Measurements from ENCODE around the gene TMC6. TPM values are rescaled to one million over a fixed set of nuclear protein-coding genes. Genes with fewer than 3 reads are reported as not detected.

Gene TMC6
- total RNA-seq, 1 donor from 2014 or later = 19.6 TPM

DNA sequence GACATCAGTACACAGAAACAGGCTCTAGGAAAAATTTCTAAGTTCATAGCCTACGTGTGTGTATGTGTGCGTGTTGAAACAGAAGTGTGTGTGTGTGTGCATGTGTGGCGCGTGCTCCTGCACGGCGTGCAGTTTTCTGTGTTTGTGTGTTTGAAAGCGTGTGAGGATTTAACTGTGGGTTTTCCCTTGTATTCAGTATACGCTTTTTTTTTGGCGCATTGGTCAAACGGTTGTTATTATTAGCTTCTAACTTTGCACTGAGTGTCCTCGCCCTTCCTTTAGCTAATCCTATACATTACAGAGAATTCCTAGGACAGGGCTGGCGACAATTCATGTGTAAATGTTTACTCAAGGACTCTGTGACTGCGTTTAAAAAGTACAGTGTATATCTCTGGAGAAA is 23.0 kb downstream of the TMC6 start:
- H3K4me3 Mint-ChIP-seq (ENCODE audit: unreplicated experiment) = no peak overlapping the region
- no peaks in the 10 kb centered on the region for H3K27me3 Mint-ChIP-seq (ENCODE audit: low read depth)
- DNase-seq (ENCODE audit: low spot score) = no peak
- TF ChIP-seq, protein P1, sequence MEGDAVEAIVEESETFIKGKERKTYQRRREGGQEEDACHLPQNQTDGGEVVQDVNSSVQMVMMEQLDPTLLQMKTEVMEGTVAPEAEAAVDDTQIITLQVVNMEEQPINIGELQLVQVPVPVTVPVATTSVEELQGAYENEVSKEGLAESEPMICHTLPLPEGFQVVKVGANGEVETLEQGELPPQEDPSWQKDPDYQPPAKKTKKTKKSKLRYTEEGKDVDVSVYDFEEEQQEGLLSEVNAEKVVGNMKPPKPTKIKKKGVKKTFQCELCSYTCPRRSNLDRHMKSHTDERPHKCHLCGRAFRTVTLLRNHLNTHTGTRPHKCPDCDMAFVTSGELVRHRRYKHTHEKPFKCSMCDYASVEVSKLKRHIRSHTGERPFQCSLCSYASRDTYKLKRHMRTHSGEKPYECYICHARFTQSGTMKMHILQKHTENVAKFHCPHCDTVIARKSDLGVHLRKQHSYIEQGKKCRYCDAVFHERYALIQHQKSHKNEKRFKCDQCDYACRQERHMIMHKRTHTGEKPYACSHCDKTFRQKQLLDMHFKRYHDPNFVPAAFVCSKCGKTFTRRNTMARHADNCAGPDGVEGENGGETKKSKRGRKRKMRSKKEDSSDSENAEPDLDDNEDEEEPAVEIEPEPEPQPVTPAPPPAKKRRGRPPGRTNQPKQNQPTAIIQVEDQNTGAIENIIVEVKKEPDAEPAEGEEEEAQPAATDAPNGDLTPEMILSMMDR (IDR thresholded peaks at IDR 0.05) = no peak
- peaks cover 19% of the 10 kb centered on the region for H3K36me3 Mint-ChIP-seq (ENCODE audit: low read depth)
- peaks cover 12% of the 10 kb centered on the region for H3K4me1 Mint-ChIP-seq (ENCODE audit: low read depth)
- no peak overlapping the region for H3K27ac Mint-ChIP-seq (ENCODE audit: unreplicated experiment)
- peaks cover 9% of the 10 kb centered on the region for H3K9me3 Mint-ChIP-seq (ENCODE audit: low read depth)

DNA sequence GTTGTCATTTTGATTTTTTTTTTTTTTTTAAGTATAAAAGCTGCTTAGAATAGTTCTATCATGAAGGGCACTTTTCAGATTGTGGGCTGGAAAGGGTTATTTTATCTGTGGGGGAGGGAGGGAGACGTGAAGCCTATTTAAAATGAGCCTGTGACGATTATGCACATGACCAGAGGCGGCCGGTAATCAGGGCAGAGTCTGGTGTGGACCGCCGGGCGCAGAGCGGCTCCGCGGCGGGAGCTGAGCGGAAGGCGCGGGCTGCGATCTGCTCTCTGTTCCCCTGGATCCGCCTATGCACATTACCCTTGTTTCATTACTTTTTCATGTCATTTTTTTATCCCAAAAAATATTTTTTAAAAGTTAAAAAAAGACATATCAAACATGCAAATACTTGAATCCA is 23.5 kb downstream of the TMC6 start:
- no peak overlapping the region for H3K27ac Mint-ChIP-seq (ENCODE audit: unreplicated experiment)

DNA sequence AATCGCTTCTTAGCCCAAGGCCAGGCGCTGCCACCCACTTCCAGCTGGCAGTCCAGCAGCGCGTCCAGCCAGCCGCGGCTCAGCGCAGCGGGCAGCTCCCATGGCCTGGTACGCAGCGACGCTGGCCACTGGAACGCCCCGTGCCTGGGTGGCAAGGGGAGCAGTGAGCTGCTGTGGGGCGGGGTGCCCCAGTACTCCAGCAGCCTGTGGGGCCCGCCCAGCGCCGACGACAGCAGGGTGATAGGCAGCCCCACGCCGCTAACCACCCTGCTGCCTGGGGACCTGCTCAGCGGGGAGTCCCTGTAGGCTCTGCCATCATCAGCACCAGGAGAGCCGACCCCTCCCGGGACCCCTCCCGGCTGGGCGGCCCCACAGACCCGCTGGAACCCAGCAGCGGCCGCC is 24.0 kb downstream of the TMC6 start:
- Mint-ChIP-seq H3K4me1 (ENCODE audit: low read depth) (peaks cover 6% of the 10 kb centered on the region), H3K36me3 (ENCODE audit: low read depth) (peaks cover 26% of the 10 kb centered on the region), H3K27me3 (ENCODE audit: low read depth) (no peaks in the 10 kb centered on the region), H3K27ac (ENCODE audit: unreplicated experiment) (no peak overlapping the region), H3K9me3 (ENCODE audit: low read depth) (peaks cover 9% of the 10 kb centered on the region), H3K4me3 (ENCODE audit: unreplicated experiment) (no peak overlapping the region)
- TF ChIP-seq, protein P1 (IDR thresholded peaks at IDR 0.05) = no peak
- DNase-seq (ENCODE audit: low spot score) = peak; percentile 85

More for the DNA sequence above, 23.5 kb downstream of the TMC6 start:
- H3K36me3 Mint-ChIP-seq (ENCODE audit: low read depth) = peaks cover 21% of the 10 kb centered on the region
- peaks cover 7% of the 10 kb centered on the region for H3K4me1 Mint-ChIP-seq (ENCODE audit: low read depth)
- peaks cover 9% of the 10 kb centered on the region for H3K9me3 Mint-ChIP-seq (ENCODE audit: low read depth)
- no peak for DNase-seq (ENCODE audit: low spot score)
- TF ChIP-seq, protein P1 (IDR thresholded peaks at IDR 0.05) = no peak
- no peaks in the 10 kb centered on the region for H3K27me3 Mint-ChIP-seq (ENCODE audit: low read depth)
- H3K4me3 Mint-ChIP-seq (ENCODE audit: unreplicated experiment) = no peak overlapping the region

DNA sequence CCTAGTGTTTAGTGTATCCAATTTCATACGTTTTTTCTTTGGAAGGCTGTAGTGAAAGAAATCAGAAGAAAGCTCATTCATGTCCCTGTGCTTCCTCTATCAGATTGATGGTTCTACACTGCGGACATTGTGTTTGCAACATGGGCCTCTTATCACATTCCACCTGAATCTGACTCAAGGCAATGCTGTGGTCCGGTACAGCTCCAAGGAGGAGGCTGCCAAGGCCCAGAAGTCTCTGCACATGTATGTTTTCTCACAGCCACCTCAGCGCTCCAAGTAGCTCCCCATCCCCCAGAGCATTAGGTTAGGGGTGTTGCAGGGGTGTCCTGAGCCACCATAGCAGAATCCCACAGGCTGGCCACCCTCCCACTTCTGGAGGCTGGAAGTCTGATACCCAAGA is 25.2 kb downstream of the TMC6 start:
- H3K9me3 Mint-ChIP-seq (ENCODE audit: low read depth) = peaks cover 9% of the 10 kb centered on the region
- no peak for DNase-seq (ENCODE audit: low spot score)
- peaks cover 6% of the 10 kb centered on the region for H3K4me1 Mint-ChIP-seq (ENCODE audit: low read depth)
- no peak overlapping the region for H3K27ac Mint-ChIP-seq (ENCODE audit: unreplicated experiment)
- peaks cover 32% of the 10 kb centered on the region for H3K36me3 Mint-ChIP-seq (ENCODE audit: low read depth)
- no peak overlapping the region for H3K4me3 Mint-ChIP-seq (ENCODE audit: unreplicated experiment)
- no peaks in the 10 kb centered on the region for H3K27me3 Mint-ChIP-seq (ENCODE audit: low read depth)
- TF ChIP-seq, protein P1 (IDR thresholded peaks at IDR 0.05) = no peak

DNA sequence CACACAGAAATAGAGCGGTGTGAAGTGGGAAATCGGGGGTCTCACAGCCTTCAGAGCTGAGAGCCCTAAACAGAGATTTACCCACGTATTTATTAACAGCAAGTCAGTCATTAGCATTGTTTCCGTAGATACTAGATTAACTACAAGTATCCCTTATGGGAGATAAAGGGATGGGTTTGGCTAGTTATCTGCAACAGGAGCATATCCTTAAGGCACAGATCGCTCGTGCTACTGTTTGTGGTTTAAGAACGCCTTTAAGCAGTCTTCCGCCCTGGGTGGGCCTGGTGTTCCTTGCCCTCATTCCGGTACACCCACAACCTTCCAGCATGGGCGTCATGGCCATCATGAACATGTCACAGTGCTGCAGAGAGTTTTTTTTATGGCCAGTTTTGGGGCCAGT is 27.0 kb downstream of the TMC6 start:
- Mint-ChIP-seq H3K4me1 (ENCODE audit: low read depth) (peaks cover 6% of the 10 kb centered on the region), H3K27me3 (ENCODE audit: low read depth) (no peaks in the 10 kb centered on the region), H3K9me3 (ENCODE audit: low read depth) (peaks cover 9% of the 10 kb centered on the region), H3K36me3 (ENCODE audit: low read depth) (peaks cover 33% of the 10 kb centered on the region), H3K27ac (ENCODE audit: unreplicated experiment) (no peak overlapping the region), H3K4me3 (ENCODE audit: unreplicated experiment) (no peak overlapping the region)
- no peak for DNase-seq (ENCODE audit: low spot score)
- TF ChIP-seq, protein P1 (IDR thresholded peaks at IDR 0.05) = no peak
